HG03439 (cell line): ENCODE data around the gene ZNF362.

Source experiments
- ATAC-seq: cut with Tn5 transposase; IDR thresholded peaks from one replicate; pipeline ENCODE4 v1.9.1; 2021; ENCODE audit warnings: mild to moderate bottlenecking, moderate library complexity; ENCODE audit not compliant: unreplicated experiment

The ZNF362 gene

GRCh38 chr1:33267468-33268205 is 11.3 kb downstream of the ZNF362 start:
- no peak for ATAC-seq

DNA sequence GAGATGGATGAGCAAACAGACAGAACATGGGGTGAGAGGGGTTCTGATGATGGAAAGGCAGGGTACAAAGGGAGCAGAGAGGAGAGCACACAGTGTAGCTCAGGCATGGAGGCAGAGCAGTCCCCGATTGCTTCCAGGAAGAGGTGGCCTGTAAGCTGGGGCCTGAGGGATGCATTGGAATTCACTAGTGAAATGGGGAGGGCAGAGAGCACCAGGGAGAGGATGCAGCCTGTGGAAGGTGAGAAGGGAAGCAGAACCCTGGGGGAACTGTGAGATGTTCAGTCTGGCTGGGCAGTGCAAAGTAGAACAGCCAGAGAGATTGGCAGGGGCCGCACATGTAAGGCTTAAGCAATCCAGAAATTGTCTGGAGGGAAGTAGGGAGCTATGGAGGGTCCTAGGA is 12.2 kb downstream of the ZNF362 start:
- no peak for ATAC-seq

DNA sequence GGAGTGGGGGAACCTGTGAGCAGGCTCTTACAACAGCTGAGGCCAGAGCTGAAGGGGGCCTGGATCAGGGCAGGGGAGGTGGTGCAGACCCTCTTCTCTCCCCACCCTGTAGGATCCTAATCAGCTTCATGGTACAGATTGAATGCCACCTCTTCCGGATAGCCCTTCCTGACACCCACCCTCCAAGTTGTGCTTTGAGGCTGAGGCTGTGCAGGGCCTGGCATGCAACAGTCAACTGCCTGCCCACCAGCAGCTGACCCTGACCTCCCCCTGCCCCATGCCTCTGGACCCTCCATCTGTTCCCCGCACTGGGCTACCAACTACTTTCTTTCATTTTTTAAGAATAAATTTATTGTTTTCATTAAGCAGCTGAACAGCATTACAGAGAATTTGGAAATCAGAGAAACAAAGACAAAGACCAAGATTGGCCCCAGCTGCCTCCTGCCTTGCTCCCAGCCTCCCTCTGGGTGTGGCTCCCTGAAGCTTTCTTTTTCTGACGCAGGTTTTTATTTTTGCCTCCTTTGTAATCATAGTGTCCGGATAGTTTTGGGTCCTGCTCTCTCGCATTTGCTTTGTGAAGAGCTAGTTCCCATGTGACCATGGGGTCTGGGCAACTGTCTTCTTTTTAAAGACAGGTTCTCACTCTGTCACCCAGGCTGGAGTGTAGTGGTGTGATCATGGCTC is 12.8 kb downstream of the ZNF362 start:
- ATAC-seq = no peak

DNA sequence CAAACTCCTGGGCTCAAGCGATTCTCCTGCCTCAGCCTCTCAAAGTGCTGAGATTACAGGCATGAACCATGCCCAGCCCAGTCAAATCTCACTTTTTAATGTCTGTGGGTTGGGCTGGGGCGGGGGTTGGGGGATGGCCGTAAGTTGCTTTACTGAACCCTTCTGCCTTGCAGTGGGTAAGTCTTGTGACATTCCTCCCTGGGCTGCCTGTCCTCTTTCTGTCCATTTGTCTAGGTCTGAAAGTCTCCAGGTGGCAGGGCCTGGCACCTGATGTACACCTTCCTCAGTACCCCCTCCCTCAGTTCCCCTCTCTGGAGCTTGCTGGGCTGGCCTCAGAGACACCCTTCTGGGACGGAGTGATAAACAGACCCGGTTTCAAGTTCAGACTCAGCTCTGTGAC is 13.3 kb downstream of the ZNF362 start:
- no peak for ATAC-seq

DNA sequence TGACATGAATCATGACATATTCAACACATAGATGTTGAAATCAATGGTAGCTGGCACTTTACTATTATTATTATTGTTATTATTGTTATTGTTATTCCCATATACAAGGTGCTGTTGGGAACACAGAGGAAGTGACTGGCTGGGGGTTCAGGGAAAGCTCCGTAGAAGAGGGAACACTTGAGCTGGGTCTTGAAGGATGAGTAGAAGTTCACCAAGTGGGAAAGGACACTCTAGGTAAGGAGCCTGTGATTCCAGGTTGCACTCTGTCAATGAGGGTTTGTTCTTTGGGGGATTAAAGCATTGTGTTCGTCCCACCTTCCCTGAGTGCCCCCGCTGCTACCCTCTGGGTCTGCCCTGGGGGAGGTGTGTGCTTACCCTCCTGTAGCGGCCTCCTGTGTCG is 14.1 kb downstream of the ZNF362 start:
- no peak for ATAC-seq

GRCh38 chr1:33270808-33271465 is 14.6 kb downstream of the ZNF362 start:
- ATAC-seq = no peak

GRCh38 chr1:33271666-33272505 is 15.6 kb downstream of the ZNF362 start:
- no peak for ATAC-seq

DNA sequence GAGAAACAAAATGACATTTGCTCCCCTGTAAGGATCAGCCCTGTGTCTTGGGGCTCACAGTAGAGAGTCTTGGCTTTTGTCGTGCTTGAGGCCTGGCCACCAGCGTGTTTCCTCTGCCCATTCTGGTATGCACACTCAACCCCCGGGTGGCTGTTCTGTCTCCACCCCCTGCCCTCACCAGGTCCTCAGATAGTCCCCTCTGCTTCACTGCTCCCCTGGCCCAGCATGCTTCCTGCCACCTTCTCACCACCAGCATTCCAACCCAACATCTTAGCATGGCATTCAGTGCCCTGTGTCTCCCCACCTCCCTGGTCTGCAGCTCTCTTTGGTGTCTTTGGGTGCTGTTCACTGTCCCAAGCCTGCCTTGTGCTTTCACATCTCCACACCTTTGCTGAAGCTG is 16.2 kb downstream of the ZNF362 start:
- no peak for ATAC-seq

DNA sequence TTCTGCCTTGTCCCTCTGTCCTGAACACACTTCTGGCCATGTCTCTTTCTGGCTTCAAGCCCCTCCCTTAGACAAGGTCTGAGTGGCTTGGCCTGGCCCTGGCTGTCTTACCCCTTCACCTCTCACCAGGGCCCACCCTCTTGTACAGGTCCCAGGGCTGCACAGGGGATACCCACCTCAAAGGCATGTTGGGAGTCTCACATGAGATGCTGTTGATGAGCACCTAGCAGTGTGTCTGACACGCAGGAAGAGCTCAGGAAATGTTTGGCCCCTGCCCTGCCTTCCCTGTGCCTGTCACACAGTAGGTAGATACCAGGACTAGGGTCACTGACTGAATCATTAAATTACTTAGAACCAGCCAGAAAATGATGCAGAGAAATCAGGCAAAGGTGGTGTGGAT is 16.6 kb downstream of the ZNF362 start:
- no peak for ATAC-seq

DNA sequence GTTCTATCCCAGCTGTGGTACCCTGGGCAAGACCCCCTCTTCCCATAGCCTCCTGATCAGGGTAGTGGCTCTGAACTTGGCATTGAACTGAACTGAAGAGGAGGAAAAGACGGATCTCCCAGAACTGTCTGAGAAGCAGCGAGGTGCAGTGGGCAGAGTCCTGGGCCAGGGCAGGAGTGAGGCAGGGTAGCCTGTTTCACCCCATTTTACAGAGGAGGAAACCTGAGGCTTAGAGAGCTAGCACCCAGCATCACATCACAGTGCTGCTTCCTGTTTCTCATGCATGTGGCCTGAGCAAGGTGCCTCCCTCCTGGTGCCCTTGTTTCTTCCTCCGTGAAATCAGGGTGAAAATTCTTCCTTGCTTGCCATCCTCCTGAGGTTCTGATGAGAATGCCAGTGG is 17.1 kb downstream of the ZNF362 start:
- ATAC-seq = no peak

- no peak for ATAC-seq
Observed at GRCh38 chr1:33273961-33274371, 17.7 kb downstream of the ZNF362 start.

DNA sequence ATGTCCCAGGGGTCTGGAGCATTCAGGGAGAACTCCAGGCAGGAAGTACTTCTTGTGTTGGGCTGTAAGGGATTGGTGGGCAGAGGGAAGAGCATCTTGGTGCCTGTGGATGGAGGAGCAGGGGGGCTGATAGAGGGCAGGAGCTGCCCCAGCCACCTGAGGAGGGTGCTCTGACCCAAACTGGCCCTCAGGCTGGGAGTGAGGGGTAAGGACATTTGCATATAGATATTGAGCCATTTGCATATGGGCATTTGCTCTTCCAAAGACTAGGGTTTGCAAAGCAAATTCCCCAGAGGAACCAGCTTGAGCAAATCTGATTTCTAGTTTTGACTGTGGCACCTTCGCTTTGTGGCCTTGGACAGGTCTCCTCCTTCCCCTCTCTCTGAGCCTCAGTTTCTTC is 18.2 kb downstream of the ZNF362 start:
- ATAC-seq = no peak

DNA sequence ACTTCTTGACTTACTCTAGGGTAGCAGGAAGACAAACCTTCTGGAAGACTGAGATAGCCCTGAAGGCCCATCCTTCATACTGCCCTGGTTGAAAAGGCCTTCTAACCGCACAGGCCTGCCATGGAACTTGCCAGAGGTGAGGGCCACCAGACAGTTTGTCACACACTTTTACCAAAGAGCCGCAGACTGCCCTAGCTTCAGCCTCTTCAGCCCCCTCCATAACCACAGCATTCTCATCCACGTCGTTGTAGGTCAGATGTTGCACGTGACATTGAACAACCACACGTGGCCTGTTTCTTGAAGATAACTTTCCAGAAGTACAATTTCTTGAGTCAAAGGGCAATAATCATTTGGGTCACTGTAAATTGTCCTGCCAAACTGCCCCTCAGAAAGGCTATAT is 18.9 kb downstream of the ZNF362 start:
- ATAC-seq = no peak

DNA sequence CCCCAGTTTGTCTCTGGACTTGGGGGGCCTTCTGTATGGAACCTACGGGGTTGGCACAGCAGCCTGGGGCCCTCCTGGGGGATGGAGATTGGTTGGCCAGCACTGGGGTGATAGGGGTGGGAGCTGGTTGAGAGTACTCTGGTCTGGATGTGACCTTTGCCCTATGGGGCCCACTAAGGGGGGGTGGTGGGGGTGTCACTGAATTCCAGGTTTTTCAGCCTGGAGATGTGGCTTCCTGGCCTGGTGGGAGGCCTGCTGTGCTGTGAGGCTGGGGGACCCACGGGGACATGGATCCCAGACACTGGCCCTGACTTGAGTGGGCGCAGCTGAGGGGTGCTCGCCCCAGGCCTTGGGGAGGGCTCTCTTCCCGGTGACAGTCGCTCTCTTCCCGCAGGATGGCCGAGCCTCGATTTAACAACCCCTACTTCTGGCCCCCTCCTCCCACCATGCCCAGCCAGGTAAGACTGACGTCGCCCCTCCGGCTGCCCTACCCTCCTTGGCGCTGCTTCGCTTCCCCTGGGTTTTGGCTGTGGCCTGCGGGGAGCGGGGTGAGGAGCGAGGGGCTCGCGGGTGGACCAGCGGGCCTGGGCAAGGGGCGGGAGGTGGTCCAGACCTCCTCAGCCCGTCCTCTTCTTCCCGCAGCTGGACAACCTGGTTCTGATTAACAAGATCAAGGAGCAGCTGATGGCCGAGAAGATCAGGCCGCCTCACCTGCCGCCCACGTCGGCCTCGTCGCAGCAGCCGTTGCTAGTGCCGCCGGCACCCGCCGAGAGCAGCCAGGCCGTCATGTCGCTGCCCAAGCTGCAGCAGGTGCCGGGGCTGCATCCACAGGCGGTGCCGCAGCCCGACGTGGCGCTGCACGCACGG is 19.6 kb downstream of the ZNF362 start:
- ATAC-seq = no peak

- no peak for ATAC-seq
Observed at GRCh38 chr1:33276573-33277298, 20.4 kb downstream of the ZNF362 start.

DNA sequence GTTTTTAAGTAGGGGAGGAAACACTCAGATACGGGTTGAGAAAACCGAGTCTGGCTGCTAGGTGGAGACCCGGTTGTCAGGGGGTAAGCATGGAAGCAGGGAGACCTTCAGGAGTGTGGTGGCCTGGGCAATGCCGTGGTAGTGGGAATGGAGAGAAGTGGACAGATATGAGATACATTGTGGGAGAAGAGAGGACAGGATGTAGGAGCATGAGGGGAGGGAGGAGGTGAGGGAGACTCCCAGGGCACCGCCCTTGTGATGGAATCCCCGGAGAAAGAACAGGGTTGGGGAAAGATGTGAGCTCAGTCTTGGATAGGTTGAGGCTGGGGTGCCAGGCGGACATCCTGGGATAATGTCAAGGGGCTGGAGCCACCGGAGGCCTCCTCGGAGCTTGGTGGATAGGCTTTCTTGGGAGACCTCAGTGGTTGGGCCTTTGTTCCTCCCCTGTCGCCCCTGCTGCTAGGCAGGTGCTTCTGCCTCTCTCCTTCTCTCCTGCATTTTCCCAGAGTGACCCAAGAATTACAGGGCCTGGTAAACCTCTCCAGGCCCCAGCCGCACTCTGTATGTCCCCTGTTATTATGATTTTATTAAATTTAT is 21.3 kb downstream of the ZNF362 start:
- ATAC-seq = no peak

GRCh38 chr1:33280091-33280661 is 23.9 kb downstream of the ZNF362 start:
- ATAC-seq = no peak

- ATAC-seq = no peak
Observed at GRCh38 chr1:33281554-33282303, 25.4 kb downstream of the ZNF362 start.
